SK-N-SH (cell line): ENCODE results near the gene LRTM1. TPM values are rescaled to one million over a fixed set of nuclear protein-coding genes. Genes with fewer than 3 reads are reported as not detected.

Experiments
- CTCF ChIA-PET: fragments of 300-600, 350-600 bp; formaldehyde crosslinking; extraction: SDS; loops from one replicate; lab custom pipeline; 2021; lab: Yijun Ruan, JAX
- POLR2A ChIA-PET: fragments of 350-600 bp; sonication (Branson Sonifier 250); formaldehyde crosslinking; extraction: SDS; loops from one replicate; lab custom pipeline; 2020; ENCODE audit warnings: antibody characterized with exemption, inconsistent platforms; lab: Yijun Ruan, JAX
- DNase-seq: peaks from one replicate; pipeline ENCODE4 v3.0.0; 2012
- H2AFZ ChIP-seq: fragments of 200-600 bp; sonication (generic); 2 replicates; pipeline ENCODE4 v1.8.1; 2016; ENCODE audit warnings: antibody characterized with exemption, mild to moderate bottlenecking, low read depth
- H3F3A ChIP-seq: fragments of 200-600 bp; sonication (generic); replicated peaks from 2 replicates; pipeline ENCODE3; 2016; ENCODE audit warnings: antibody characterized with exemption, mild to moderate bottlenecking; ENCODE audit not compliant: insufficient read depth
- H3K27ac ChIP-seq, 2 experiments: fragments of 200-500 bp in 1 of 2; fragments of 200-600 bp in 1 of 2; sonication (Bioruptor generic) in 1 of 2; sonication (generic), shearing (Covaris generic) in 1 of 2; 2 replicates each; pipeline versions ENCODE4 v1.5.1 to v1.6.1; 2014 to 2016; ENCODE audit warnings: low read depth in 2 of 2, inconsistent platforms in 1 of 2, low read length in 1 of 2, mild to moderate bottlenecking in 1 of 2, mixed read lengths in 1 of 2
- H3K27me3 ChIP-seq: fragments of 200-600 bp; sonication (generic), shearing (Covaris generic); 2 replicates; pipeline ENCODE4 v1.6.1; 2016; ENCODE audit warnings: mixed run types; ENCODE audit not compliant: insufficient read depth
- H3K36me3 ChIP-seq, 2 experiments: fragments of 200-500 bp in 1 of 2; fragments of 200-600 bp in 1 of 2; sonication (Bioruptor generic) in 1 of 2; sonication (generic) in 1 of 2; replicated peaks in 1 of 2; 2 replicates each; pipeline versions ENCODE3 to v1.5.1; 2014 to 2016; ENCODE audit warnings: low read length in 1 of 2, mild to moderate bottlenecking in 1 of 2; ENCODE audit not compliant: insufficient read depth in 2 of 2, control insufficient read depth in 1 of 2
- H3K4me1 ChIP-seq, 2 experiments: fragments of 200-500 bp in 1 of 2; fragments of 200-600 bp in 1 of 2; sonication (Bioruptor generic) in 1 of 2; sonication (generic), shearing (Covaris generic) in 1 of 2; 2 replicates each; pipeline versions ENCODE4 v1.5.1 to v1.6.1; 2014 to 2016; ENCODE audit warnings: low read depth in 1 of 2, low read length in 1 of 2, mixed run types in 1 of 2; ENCODE audit not compliant: insufficient read depth in 2 of 2, control insufficient read depth in 1 of 2
- H3K4me2 ChIP-seq: fragments of 200-600 bp; sonication (generic), shearing (Covaris generic); 2 replicates; pipeline ENCODE4 v1.6.1; 2017; ENCODE audit warnings: mixed run types
- H3K4me3 ChIP-seq, 2 experiments: fragments of 200-500 bp in 1 of 2; fragments of 200-600 bp in 1 of 2; sonication (Bioruptor generic) in 1 of 2; sonication (generic), shearing (Covaris generic) in 1 of 2; 2 replicates each; pipeline versions ENCODE4 v1.5.1 to v1.8.1; 2014 to 2016; ENCODE audit warnings: low read depth in 2 of 2, inconsistent platforms in 1 of 2, low read length in 1 of 2, mild to moderate bottlenecking in 1 of 2, mixed read lengths in 1 of 2, moderate library complexity in 1 of 2
- H3K79me2 ChIP-seq: fragments of 200-600 bp; sonication (generic); 2 replicates; pipeline ENCODE4 v1.8.1; 2017; ENCODE audit warnings: mild to moderate bottlenecking; ENCODE audit not compliant: insufficient read depth
- H3K9ac ChIP-seq: fragments of 200-600 bp; sonication (generic); 2 replicates; pipeline ENCODE4 v1.6.1; 2017; ENCODE audit warnings: mixed run types
- H3K9me2 ChIP-seq: fragments of 200-600 bp; sonication (generic); 2 replicates; pipeline ENCODE4 v1.6.1; 2017; ENCODE audit warnings: mixed run types
- H3K9me3 ChIP-seq: fragments of 200-600 bp; sonication (generic); 2 replicates; pipeline ENCODE4 v1.6.1; 2017; ENCODE audit warnings: mixed run types, mild to moderate bottlenecking, moderate library complexity
- H4K20me1 ChIP-seq: fragments of 200-600 bp; sonication (generic); 2 replicates; pipeline ENCODE4 v1.6.1; 2017; ENCODE audit warnings: mild to moderate bottlenecking, mixed run types; ENCODE audit not compliant: insufficient read depth
- EZH2phosphoT487 ChIP-seq: fragments of 200-600 bp; sonication (generic); IDR thresholded peaks from 2 replicates; pipeline ENCODE4 v1.6.1; 2017; ENCODE audit warnings: low read depth, mixed run types, mild to moderate bottlenecking, antibody characterized with exemption, moderate library complexity, borderline replicate concordance
- FOXJ3 ChIP-seq: sonication (generic); formaldehyde crosslinking; IDR thresholded peaks from 2 replicates; pipeline ENCODE4 v1.5.1; 2020; ENCODE audit warnings: mild to moderate bottlenecking, missing genetic modification reagents
- GABPA ChIP-seq: IDR thresholded peaks from 2 replicates; pipeline ENCODE4 v1.4.0; 2012; ENCODE audit warnings: low read depth, mild to moderate bottlenecking
- JUND ChIP-seq: IDR thresholded peaks from 2 replicates; pipeline ENCODE4 v1.4.0; 2012
- MXI1 ChIP-seq: IDR thresholded peaks from 2 replicates; pipeline ENCODE4 v1.6.1; 2012; ENCODE audit warnings: mild to moderate bottlenecking, low read depth, low read length, improper control_type of control experiment
- POLR2AphosphoS5 ChIP-seq: IDR thresholded peaks from 2 replicates; pipeline ENCODE4 v1.6.1; 2012; ENCODE audit warnings: low read depth, low read length
- SMC3 ChIP-seq: IDR thresholded peaks from 2 replicates; pipeline ENCODE4 v1.6.1; 2012; ENCODE audit warnings: low read depth, low read length, improper control_type of control experiment
- TAF1 ChIP-seq: IDR thresholded peaks from 2 replicates; pipeline ENCODE4 v1.6.1; 2012; ENCODE audit warnings: low read depth, mild to moderate bottlenecking, low read length, moderate library complexity, borderline replicate concordance
- TEAD4 ChIP-seq: IDR thresholded peaks from 2 replicates; pipeline ENCODE4 v1.4.0; 2012; ENCODE audit warnings: mild to moderate bottlenecking, borderline replicate concordance; ENCODE audit not compliant: insufficient read depth
- YY1 ChIP-seq: IDR thresholded peaks from 2 replicates; pipeline ENCODE4 v1.4.0; 2012; ENCODE audit warnings: low read depth, mild to moderate bottlenecking
- WGBS: methylation state at CpG from one replicate; pipeline ENCODE4 v1.1.6; 2017; ENCODE audit warnings: low lambda C conversion rate; 5-methylcytosine and 5-hydroxymethylcytosine counted together
- polyA plus RNA-seq, 3 experiments: library from polyadenylated mRNA; depleted of rRNA; stranded (reverse); fragments of >200 nt; gene quantifications; 2 replicates each; pipeline ENCODE4 v1.2.3, GENCODE V29; 2012
- TF ChIP-seq, protein P1 (sequence below): IDR thresholded peaks from 2 replicates; pipeline ENCODE4 v1.4.0; 2012; ENCODE audit warnings: low read depth, borderline replicate concordance
- TF ChIP-seq, protein P2 (sequence below): IDR thresholded peaks from 2 replicates; pipeline ENCODE4 v1.6.1; 2012; ENCODE audit warnings: mild to moderate bottlenecking, low read depth, low read length, moderate library complexity
- TF ChIP-seq, protein P3 (sequence below): IDR thresholded peaks from 2 replicates; pipeline ENCODE4 v1.4.0; 2012; ENCODE audit warnings: low read depth

LRTM1 gene
- polyA plus RNA-seq, 1 of the 3 experiments (the other 2 are of a cell fraction) = 0.03 TPM

DNA sequence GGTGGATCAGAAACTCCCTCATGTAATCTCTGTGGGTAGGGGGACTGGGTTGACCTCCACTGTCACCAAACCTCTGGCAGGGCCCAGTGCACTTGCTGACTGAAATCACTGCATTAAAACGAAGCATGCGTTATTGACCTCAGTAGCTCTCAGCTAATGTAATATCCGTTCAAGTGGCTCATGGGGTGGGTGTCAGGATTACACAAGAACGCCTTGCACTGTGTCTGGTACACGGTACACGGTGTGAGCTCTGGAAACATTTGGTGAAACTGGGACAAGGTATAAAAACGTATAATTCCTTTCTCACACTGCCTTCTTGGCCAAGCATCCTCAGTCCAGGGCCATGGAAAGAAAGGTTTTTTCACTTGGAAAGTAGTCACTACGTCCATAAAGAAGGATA lies 11.9 kb downstream of the LRTM1 start (continued):
- no peak for TF ChIP-seq JUND
- no peak for TF ChIP-seq TEAD4
- TF ChIP-seq TAF1 = no peak
- TF ChIP-seq, protein P1, sequence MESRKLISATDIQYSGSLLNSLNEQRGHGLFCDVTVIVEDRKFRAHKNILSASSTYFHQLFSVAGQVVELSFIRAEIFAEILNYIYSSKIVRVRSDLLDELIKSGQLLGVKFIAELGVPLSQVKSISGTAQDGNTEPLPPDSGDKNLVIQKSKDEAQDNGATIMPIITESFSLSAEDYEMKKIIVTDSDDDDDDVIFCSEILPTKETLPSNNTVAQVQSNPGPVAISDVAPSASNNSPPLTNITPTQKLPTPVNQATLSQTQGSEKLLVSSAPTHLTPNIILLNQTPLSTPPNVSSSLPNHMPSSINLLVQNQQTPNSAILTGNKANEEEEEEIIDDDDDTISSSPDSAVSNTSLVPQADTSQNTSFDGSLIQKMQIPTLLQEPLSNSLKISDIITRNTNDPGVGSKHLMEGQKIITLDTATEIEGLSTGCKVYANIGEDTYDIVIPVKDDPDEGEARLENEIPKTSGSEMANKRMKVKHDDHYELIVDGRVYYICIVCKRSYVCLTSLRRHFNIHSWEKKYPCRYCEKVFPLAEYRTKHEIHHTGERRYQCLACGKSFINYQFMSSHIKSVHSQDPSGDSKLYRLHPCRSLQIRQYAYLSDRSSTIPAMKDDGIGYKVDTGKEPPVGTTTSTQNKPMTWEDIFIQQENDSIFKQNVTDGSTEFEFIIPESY = no peak

DNA sequence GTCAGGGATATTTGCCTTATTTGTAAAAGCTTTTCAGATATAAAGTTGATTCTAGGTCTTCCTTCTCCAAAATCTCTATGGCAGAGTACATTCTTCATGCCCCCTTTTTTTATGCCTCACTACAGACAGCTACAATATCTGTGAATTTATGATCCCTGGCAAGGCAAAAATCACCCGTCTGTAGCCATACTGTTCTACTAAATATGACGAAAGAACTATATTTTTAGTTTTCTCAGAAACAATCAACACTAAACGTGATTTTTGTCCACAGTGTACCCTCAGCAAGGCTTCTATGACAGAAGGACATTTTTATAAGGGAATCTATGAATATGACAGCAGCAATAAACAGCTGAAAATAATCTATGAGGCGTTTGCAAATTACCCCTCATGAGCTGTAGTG lies 12.7 kb downstream of the LRTM1 start:
- H3F3A ChIP-seq = peaks cover 22% of the 10 kb centered on the region
- no peak overlapping the region for H3K4me3 ChIP-seq
- TF ChIP-seq, protein P2, sequence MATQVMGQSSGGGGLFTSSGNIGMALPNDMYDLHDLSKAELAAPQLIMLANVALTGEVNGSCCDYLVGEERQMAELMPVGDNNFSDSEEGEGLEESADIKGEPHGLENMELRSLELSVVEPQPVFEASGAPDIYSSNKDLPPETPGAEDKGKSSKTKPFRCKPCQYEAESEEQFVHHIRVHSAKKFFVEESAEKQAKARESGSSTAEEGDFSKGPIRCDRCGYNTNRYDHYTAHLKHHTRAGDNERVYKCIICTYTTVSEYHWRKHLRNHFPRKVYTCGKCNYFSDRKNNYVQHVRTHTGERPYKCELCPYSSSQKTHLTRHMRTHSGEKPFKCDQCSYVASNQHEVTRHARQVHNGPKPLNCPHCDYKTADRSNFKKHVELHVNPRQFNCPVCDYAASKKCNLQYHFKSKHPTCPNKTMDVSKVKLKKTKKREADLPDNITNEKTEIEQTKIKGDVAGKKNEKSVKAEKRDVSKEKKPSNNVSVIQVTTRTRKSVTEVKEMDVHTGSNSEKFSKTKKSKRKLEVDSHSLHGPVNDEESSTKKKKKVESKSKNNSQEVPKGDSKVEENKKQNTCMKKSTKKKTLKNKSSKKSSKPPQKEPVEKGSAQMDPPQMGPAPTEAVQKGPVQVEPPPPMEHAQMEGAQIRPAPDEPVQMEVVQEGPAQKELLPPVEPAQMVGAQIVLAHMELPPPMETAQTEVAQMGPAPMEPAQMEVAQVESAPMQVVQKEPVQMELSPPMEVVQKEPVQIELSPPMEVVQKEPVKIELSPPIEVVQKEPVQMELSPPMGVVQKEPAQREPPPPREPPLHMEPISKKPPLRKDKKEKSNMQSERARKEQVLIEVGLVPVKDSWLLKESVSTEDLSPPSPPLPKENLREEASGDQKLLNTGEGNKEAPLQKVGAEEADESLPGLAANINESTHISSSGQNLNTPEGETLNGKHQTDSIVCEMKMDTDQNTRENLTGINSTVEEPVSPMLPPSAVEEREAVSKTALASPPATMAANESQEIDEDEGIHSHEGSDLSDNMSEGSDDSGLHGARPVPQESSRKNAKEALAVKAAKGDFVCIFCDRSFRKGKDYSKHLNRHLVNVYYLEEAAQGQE = no peak
- TF ChIP-seq YY1 (no peak), FOXJ3 (CRISPR knock-in tag) (no peak), POLR2AphosphoS5 (no peak), EZH2phosphoT487 (no peak), MXI1 (no peak), SMC3 (no peak), GABPA (no peak)
- TF ChIP-seq, protein P3, sequence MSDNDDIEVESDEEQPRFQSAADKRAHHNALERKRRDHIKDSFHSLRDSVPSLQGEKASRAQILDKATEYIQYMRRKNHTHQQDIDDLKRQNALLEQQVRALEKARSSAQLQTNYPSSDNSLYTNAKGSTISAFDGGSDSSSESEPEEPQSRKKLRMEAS = no peak
- no peak overlapping the region for H3K9ac ChIP-seq
- CTCF ChIA-PET = no interaction called here
- H3K27me3 ChIP-seq = no peaks in the 10 kb centered on the region
- H3K4me2 ChIP-seq = no peak overlapping the region
- no peaks in the 10 kb centered on the region for H3K79me2 ChIP-seq
- no peak for DNase-seq
- H3K36me3 ChIP-seq = no peaks in the 10 kb centered on the region
- H3K9me2 ChIP-seq = no peaks in the 10 kb centered on the region
- H3K27ac ChIP-seq = no peak overlapping the region
- POLR2A ChIA-PET = no interaction called here
- WGBS = 83% methylated on average over 4 of the region's 4 CpGs
- no peaks in the 10 kb centered on the region for H4K20me1 ChIP-seq
- H3K9me3 ChIP-seq = no peaks in the 10 kb centered on the region
- H2AFZ ChIP-seq = no peak overlapping the region
- H3K4me1 ChIP-seq = peaks cover 5 to 19% of the 10 kb centered on the region in 2 experiments
